ENCODE measurements around the gene COL23A1. TPM values are rescaled to one million over a fixed set of nuclear protein-coding genes. Genes with fewer than 3 reads are reported as not detected.

The COL23A1 gene
- polyA plus RNA-seq, 3 donors: 0.11 to 0.21 TPM; not detected in 1

DNA sequence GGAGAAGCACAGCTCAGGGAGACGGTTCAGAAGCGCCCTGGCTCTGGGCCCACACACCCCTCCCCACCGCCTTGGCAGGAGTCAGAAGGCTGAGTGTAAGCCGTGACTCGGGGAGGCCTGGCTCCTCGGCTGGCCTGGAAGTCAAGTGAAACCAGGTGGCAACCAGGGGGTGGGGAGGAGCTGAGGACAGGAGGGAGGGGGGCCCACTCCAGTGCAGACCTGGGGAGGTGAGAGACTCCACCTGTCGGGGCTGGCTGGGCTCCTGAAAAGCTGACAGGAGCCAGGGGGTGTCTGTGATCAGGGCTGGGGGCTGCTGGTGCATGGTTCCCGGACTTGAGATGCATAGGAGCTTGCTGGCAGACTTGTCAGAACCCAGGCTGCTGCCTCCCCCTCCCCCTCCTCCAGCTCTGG is 207.4 kb downstream of the COL23A1 start:
- no peak for DNase-seq
- Histone ChIP-seq H3K36me3 (replicated peaks in 1 of 2; ENCODE audit: control insufficient read depth in 1 of 2, insufficient read depth in 2 of 2, low read length in 2 of 2) (no peaks in the 10 kb centered on the region), H4K20me1 (ENCODE audit: insufficient read depth, low read length) (no peaks in the 10 kb centered on the region), H3K9me3 (replicated peaks in 1 of 2; ENCODE audit: control insufficient read depth in 1 of 2, insufficient read depth in 1 of 2, low read length in 2 of 2) (no peaks in the 10 kb centered on the region), H2AFZ (ENCODE audit: insufficient read depth, low read depth, low read length, poor library complexity, severe bottlenecking) (no peak overlapping the region), H3K9ac (ENCODE audit: insufficient read depth, low read length, poor library complexity, severe bottlenecking) (no peak overlapping the region), H3K4me2 (replicated peaks; ENCODE audit: extremely low read depth, low read length, poor library complexity, severe bottlenecking) (no peak overlapping the region), H3K27ac (ENCODE audit: low read depth in 1 of 2, low read length in 2 of 2) (no peak overlapping the region), H3K27me3 (ENCODE audit: control insufficient read depth in 2 of 2, insufficient read depth in 2 of 2, low read length in 2 of 2) (no peaks in the 10 kb centered on the region), H3K4me3 (replicated peaks in 1 of 3; ENCODE audit: low read depth in 2 of 3, low read length in 3 of 3) (no peak overlapping the region), H3K79me2 (ENCODE audit: insufficient read depth, low read length) (no peaks in the 10 kb centered on the region), H3K4me1 (ENCODE audit: control insufficient read depth in 1 of 2, insufficient read depth in 2 of 2, low read length in 2 of 2) (peaks cover 3 to 10% of the 10 kb centered on the region in 2 donors)
- 82% methylated on average over 2 of the region's 8 CpGs for WGBS (ENCODE audit: insufficient coverage)
- Mint-ChIP-seq H3K4me3 (no peak overlapping the region), H3K36me3 (no peaks in the 10 kb centered on the region), H3K9me3 (no peaks in the 10 kb centered on the region), H3K4me1 (peaks cover 4% of the 10 kb centered on the region), H3K27me3 (ENCODE audit: low read depth in 3 of 3) (peaks cover 0 to 2% (median 0%) of the 10 kb centered on the region in 3 donors), H3K27ac (no peak overlapping the region)
- TF ChIP-seq, protein P1, sequence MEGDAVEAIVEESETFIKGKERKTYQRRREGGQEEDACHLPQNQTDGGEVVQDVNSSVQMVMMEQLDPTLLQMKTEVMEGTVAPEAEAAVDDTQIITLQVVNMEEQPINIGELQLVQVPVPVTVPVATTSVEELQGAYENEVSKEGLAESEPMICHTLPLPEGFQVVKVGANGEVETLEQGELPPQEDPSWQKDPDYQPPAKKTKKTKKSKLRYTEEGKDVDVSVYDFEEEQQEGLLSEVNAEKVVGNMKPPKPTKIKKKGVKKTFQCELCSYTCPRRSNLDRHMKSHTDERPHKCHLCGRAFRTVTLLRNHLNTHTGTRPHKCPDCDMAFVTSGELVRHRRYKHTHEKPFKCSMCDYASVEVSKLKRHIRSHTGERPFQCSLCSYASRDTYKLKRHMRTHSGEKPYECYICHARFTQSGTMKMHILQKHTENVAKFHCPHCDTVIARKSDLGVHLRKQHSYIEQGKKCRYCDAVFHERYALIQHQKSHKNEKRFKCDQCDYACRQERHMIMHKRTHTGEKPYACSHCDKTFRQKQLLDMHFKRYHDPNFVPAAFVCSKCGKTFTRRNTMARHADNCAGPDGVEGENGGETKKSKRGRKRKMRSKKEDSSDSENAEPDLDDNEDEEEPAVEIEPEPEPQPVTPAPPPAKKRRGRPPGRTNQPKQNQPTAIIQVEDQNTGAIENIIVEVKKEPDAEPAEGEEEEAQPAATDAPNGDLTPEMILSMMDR (IDR thresholded peaks at IDR 0.05): no peak
- intact Hi-C loops (cut with micrococcal nuclease): no loop called here

DNA sequence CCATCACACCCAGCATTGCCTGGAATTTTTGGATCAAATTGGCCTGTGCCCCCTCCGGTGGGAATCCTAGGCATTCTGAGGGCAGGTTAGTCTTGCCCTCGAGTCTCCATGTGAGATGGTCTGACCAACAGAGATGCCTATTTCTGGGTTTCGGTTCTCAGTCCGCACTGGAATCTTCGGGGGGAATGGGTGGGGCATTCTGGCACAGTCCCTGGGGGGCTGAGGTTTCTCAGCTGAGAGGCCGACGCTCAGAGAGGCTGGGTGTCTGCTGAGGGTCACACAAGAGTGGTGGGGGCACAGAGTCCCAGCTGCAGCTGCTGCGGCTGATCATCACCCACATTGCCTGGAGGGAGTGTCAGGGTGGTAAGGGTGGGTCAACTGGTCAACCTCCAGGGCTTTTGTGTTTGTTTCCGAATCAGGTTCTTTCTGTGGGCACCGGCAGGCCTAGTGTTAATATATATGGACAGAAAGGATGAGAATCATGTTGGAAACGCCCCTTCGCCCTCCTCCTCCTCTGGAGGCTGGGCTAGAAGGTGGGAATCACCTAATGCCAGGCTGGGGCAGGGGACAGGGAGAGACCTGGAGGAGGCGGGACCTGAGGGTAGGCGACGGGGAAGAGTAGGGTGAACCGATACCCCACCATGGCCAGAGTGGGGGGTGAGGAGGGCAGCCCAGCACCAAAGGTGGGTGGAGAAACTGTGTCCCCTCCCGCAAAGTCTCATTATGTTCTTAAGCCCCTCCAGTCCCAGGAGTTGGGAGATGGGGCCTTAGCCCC is 208.1 kb downstream of the COL23A1 start:
- Mint-ChIP-seq H3K36me3 (no peaks in the 10 kb centered on the region), H3K9me3 (no peaks in the 10 kb centered on the region), H3K4me3 (no peak overlapping the region), H3K27me3 (ENCODE audit: low read depth in 3 of 3) (peaks cover 0 to 2% (median 0%) of the 10 kb centered on the region in 3 donors), H3K4me1 (peaks cover 6% of the 10 kb centered on the region), H3K27ac (peak overlapping the region in 2 of 7 donors; percentile 9 to 72)
- WGBS (ENCODE audit: insufficient coverage): 99% methylated on average over 14 of the region's 17 CpGs
- Histone ChIP-seq H3K79me2 (ENCODE audit: insufficient read depth, low read length) (no peaks in the 10 kb centered on the region), H3K9ac (ENCODE audit: insufficient read depth, low read length, poor library complexity, severe bottlenecking) (no peak overlapping the region), H3K4me2 (replicated peaks; ENCODE audit: extremely low read depth, low read length, poor library complexity, severe bottlenecking) (no peak overlapping the region), H3K27ac (ENCODE audit: low read depth in 1 of 2, low read length in 2 of 2) (no peak overlapping the region), H3K27me3 (ENCODE audit: control insufficient read depth in 2 of 2, insufficient read depth in 2 of 2, low read length in 2 of 2) (no peaks in the 10 kb centered on the region), H3K36me3 (replicated peaks in 1 of 2; ENCODE audit: control insufficient read depth in 1 of 2, insufficient read depth in 2 of 2, low read length in 2 of 2) (no peaks in the 10 kb centered on the region), H3K9me3 (replicated peaks in 1 of 2; ENCODE audit: control insufficient read depth in 1 of 2, insufficient read depth in 1 of 2, low read length in 2 of 2) (no peaks in the 10 kb centered on the region), H4K20me1 (ENCODE audit: insufficient read depth, low read length) (no peaks in the 10 kb centered on the region), H2AFZ (ENCODE audit: insufficient read depth, low read depth, low read length, poor library complexity, severe bottlenecking) (no peak overlapping the region), H3K4me1 (ENCODE audit: control insufficient read depth in 1 of 2, insufficient read depth in 2 of 2, low read length in 2 of 2) (peaks cover 3 to 4% of the 10 kb centered on the region in 2 donors), H3K4me3 (replicated peaks in 1 of 3; ENCODE audit: low read depth in 2 of 3, low read length in 3 of 3) (no peak overlapping the region)
- intact Hi-C loops (cut with micrococcal nuclease): no loop called here
- TF ChIP-seq, protein P1 (IDR thresholded peaks at IDR 0.05): no peak
- no peak for DNase-seq
